OCI-LY1 (cell line): Measurements from ENCODE around the gene L3MBTL4.

Experiments used
- CTCF ChIP-seq: fragments of 200-600 bp; sonication (generic), shearing (Covaris generic); IDR thresholded peaks from 2 replicates; pipeline ENCODE4 v1.5.1; 2017; ENCODE audit warnings: mild to moderate bottlenecking, antibody characterized with exemption, low read length, moderate library complexity, mixed read lengths
- EZH2 ChIP-seq: fragments of 200-600 bp; sonication (generic), shearing (Covaris generic); IDR thresholded peaks from 2 replicates; pipeline ENCODE4 v1.8.0; 2017; ENCODE audit warnings: borderline replicate concordance, mixed run types, mild to moderate bottlenecking, antibody characterized with exemption, low read length, moderate library complexity, mixed read lengths

DNA sequence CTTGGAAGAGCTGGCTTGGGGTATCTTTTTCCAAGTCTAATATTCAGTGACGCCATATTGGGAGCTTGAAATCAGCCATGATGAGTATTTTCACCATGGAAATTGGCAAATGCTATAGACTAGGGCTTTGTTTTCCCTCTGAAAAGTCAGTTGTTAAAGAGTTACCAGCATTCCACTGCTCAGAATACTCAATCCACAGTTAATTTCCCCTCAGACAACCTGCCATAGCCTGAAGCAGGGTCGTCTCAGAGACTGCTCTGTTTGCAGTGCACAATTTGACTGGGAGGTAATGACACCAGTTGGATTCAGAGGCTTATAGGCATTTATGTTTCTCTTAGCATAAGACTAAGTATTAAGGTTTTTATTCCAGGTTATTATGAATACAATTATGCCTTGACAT lies 483.9 kb downstream of the L3MBTL4 start:
- TF ChIP-seq CTCF, result no peak
- no peak for TF ChIP-seq EZH2
